Neural cell (in vitro differentiated cells): ENCODE data around the gene FKBP2. TPM values are rescaled to one million over a fixed set of nuclear protein-coding genes. Genes with fewer than 3 reads are reported as not detected.

Experiments
- H2AFZ ChIP-seq: fragments of 200-600, 300-800 bp; sonication (generic), shearing (Covaris generic); 2 replicates; pipeline ENCODE4 v1.6.0; 2014; ENCODE audit warnings: low read depth, mild to moderate bottlenecking, antibody characterized with exemption, low read length, moderate library complexity
- H3F3A ChIP-seq: fragments of 200-600 bp; shearing (Covaris generic); 2 replicates; pipeline ENCODE4 v1.6.1; 2016; ENCODE audit warnings: mild to moderate bottlenecking, moderate library complexity, mixed read lengths, antibody characterized with exemption, low read length; ENCODE audit not compliant: insufficient read depth, poor library complexity, severe bottlenecking
- H3K27ac ChIP-seq: fragments of 200-600, 300-800 bp; sonication (generic), shearing (Covaris generic); 2 replicates; pipeline ENCODE4 v1.5.1; 2014; ENCODE audit warnings: mild to moderate bottlenecking, low read length, moderate library complexity
- H3K27me3 ChIP-seq: fragments of 300-800, 200-600 bp; sonication (generic), shearing (Covaris generic); 2 replicates; pipeline ENCODE4 v1.6.0; 2014; ENCODE audit warnings: mild to moderate bottlenecking, low read depth, low read length, moderate library complexity; ENCODE audit not compliant: insufficient read depth
- H3K36me3 ChIP-seq: fragments of 300-800, 200-600 bp; sonication (generic), shearing (Covaris generic); 2 replicates; pipeline ENCODE4 v1.5.1; 2014; ENCODE audit warnings: mild to moderate bottlenecking, antibody characterized with exemption, low read length, moderate library complexity; ENCODE audit not compliant: insufficient read depth
- H3K4me2 ChIP-seq: fragments of 300-800, 200-600 bp; sonication (generic), shearing (Covaris generic); 2 replicates; pipeline ENCODE4 v1.6.0; 2014; ENCODE audit warnings: mild to moderate bottlenecking, low read length
- H3K4me3 ChIP-seq: fragments of 300-800, 200-600 bp; sonication (generic), shearing (Covaris generic); 2 replicates; pipeline ENCODE4 v1.5.1; 2014; ENCODE audit warnings: mild to moderate bottlenecking, low read length, moderate library complexity
- H3K79me2 ChIP-seq: fragments of 200-600 bp; shearing (Covaris generic); replicated peaks from 2 replicates; pipeline ENCODE4 v1.6.0; 2014; ENCODE audit warnings: mild to moderate bottlenecking, low read length, moderate library complexity; ENCODE audit not compliant: insufficient read depth
- H3K9ac ChIP-seq: fragments of 300-800, 200-600 bp; sonication (generic), shearing (Covaris generic); 2 replicates; pipeline ENCODE4 v1.6.1; 2016; ENCODE audit warnings: mild to moderate bottlenecking, low read length, mixed read lengths
- H3K9me2 ChIP-seq: fragments of 200-600 bp; shearing (Covaris generic); 2 replicates; pipeline ENCODE4 v1.6.1; 2016; ENCODE audit warnings: mild to moderate bottlenecking, low read length, mixed read lengths; ENCODE audit not compliant: insufficient read depth
- H3K9me3 ChIP-seq: fragments of 200-600, 300-800 bp; sonication (generic), shearing (Covaris generic); 2 replicates; pipeline ENCODE4 v1.6.1; 2016; ENCODE audit warnings: mild to moderate bottlenecking, mixed run types, low read length, moderate library complexity, mixed read lengths
- H4K20me1 ChIP-seq: fragments of 200-600 bp; shearing (Covaris generic); 2 replicates; pipeline ENCODE4 v1.6.1; 2016; ENCODE audit warnings: mild to moderate bottlenecking, mixed run types; ENCODE audit not compliant: insufficient read depth
- CTCF ChIP-seq: fragments of 450-650 bp; IDR thresholded peaks from 2 replicates; pipeline ENCODE4 v1.5.1; 2014; ENCODE audit warnings: antibody characterized with exemption, mild to moderate bottlenecking, moderate library complexity; ENCODE audit not compliant: poor library complexity, severe bottlenecking
- EP300 ChIP-seq: fragments of 450-650 bp; conservative IDR thresholded peaks from 2 replicates; pipeline ENCODE4 v1.6.1; 2014; ENCODE audit warnings: antibody characterized with exemption, mild to moderate bottlenecking, moderate library complexity; ENCODE audit not compliant: poor library complexity, severe bottlenecking
- EZH2 ChIP-seq: fragments of 200-600, 300-800 bp; shearing (Covaris generic), sonication (generic); IDR thresholded peaks from 2 replicates; pipeline ENCODE4 v1.6.1; 2014; ENCODE audit warnings: antibody characterized with exemption, low read length, borderline replicate concordance, mild to moderate bottlenecking; ENCODE audit not compliant: insufficient read depth, poor library complexity, severe bottlenecking
- MXI1 ChIP-seq: fragments of 450-650 bp; conservative IDR thresholded peaks from 2 replicates; pipeline ENCODE4 v1.6.1; 2014; ENCODE audit warnings: antibody characterized with exemption, mild to moderate bottlenecking; ENCODE audit not compliant: poor library complexity, severe bottlenecking
- POLR2AphosphoS5 ChIP-seq: IDR thresholded peaks from 2 replicates; pipeline ENCODE4 v1.6.1; 2012
- RAD21 ChIP-seq: fragments of 450-650 bp; conservative IDR thresholded peaks from 2 replicates; pipeline ENCODE4 v1.6.1; 2014; ENCODE audit warnings: antibody characterized with exemption, mild to moderate bottlenecking, moderate library complexity
- REST ChIP-seq: IDR thresholded peaks from 2 replicates; pipeline ENCODE4 v1.6.1; 2012; ENCODE audit warnings: borderline replicate concordance
- SMC3 ChIP-seq: fragments of 450-650 bp; conservative IDR thresholded peaks from 2 replicates; pipeline ENCODE4 v1.6.1; 2014; ENCODE audit warnings: antibody characterized with exemption, mild to moderate bottlenecking, moderate library complexity; ENCODE audit not compliant: poor library complexity
- TAF1 ChIP-seq: IDR thresholded peaks from 2 replicates; pipeline ENCODE4 v1.6.1; 2012; ENCODE audit warnings: low read depth
- polyA plus RNA-seq: library from polyadenylated mRNA; depleted of rRNA; stranded (reverse); fragments of >200 nt; gene quantifications from 2 replicates; pipeline ENCODE4 v1.2.3, GENCODE V29; 2014

Gene FKBP2
- polyA plus RNA-seq, 1 donor from 2014 or later: 47.4 TPM

- no peaks in the 10 kb centered on the region for H3K9me3 ChIP-seq
- H3K9me2 ChIP-seq: no peaks in the 10 kb centered on the region
- H3K9ac ChIP-seq: no peak overlapping the region
- H3K79me2 ChIP-seq: no peaks in the 10 kb centered on the region
- H3K4me3 ChIP-seq: no peak overlapping the region
- H2AFZ ChIP-seq: no peak overlapping the region
- H3F3A ChIP-seq: no peaks in the 10 kb centered on the region
- no peak overlapping the region for H3K27ac ChIP-seq
- H4K20me1 ChIP-seq: no peaks in the 10 kb centered on the region
- TF ChIP-seq RAD21: no peak
- H3K36me3 ChIP-seq: no peaks in the 10 kb centered on the region
- no peaks in the 10 kb centered on the region for H3K27me3 ChIP-seq
- H3K4me2 ChIP-seq: no peak overlapping the region
These were observed 21.6 kb upstream of the FKBP2 start for GRCh38 chr11:64219354-64219684.

- Histone ChIP-seq H3K4me3 (no peak overlapping the region), H3K9me3 (no peaks in the 10 kb centered on the region), H3K9ac (no peak overlapping the region), H3K79me2 (no peaks in the 10 kb centered on the region), H3K4me2 (no peak overlapping the region), H3K27me3 (no peaks in the 10 kb centered on the region), H3F3A (no peaks in the 10 kb centered on the region), H3K9me2 (no peaks in the 10 kb centered on the region), H2AFZ (no peak overlapping the region), H3K36me3 (no peaks in the 10 kb centered on the region), H4K20me1 (no peaks in the 10 kb centered on the region), H3K27ac (no peak overlapping the region)
- TF ChIP-seq RAD21: no peak
- no peak for TF ChIP-seq CTCF
- TF ChIP-seq TAF1: no peak
- TF ChIP-seq POLR2AphosphoS5: no peak
- no peak for TF ChIP-seq EZH2
- no peak for TF ChIP-seq MXI1
- TF ChIP-seq REST: no peak
- TF ChIP-seq SMC3: no peak
- no peak for TF ChIP-seq EP300
These were observed 21.1 kb upstream of the FKBP2 start for GRCh38 chr11:64219755-64220154.

GRCh38 chr11:64220271-64220670 lies 20.6 kb upstream of the FKBP2 start:
- no peak overlapping the region for H3K27ac ChIP-seq
- H3K4me2 ChIP-seq: no peak overlapping the region
- H3K9me2 ChIP-seq: no peaks in the 10 kb centered on the region
- TF ChIP-seq CTCF (no peak), SMC3 (no peak), TAF1 (no peak), POLR2AphosphoS5 (no peak), EP300 (no peak), RAD21 (no peak), REST (no peak), MXI1 (no peak), EZH2 (no peak)
- H3K27me3 ChIP-seq: no peaks in the 10 kb centered on the region
- H3K36me3 ChIP-seq: no peaks in the 10 kb centered on the region
- no peak overlapping the region for H3K4me3 ChIP-seq
- H3K9ac ChIP-seq: no peak overlapping the region
- no peak overlapping the region for H2AFZ ChIP-seq
- H3K79me2 ChIP-seq: no peaks in the 10 kb centered on the region
- H4K20me1 ChIP-seq: no peaks in the 10 kb centered on the region
- no peaks in the 10 kb centered on the region for H3K9me3 ChIP-seq
- H3F3A ChIP-seq: no peaks in the 10 kb centered on the region
